ENCODE measurements around the gene PHGDH.
"Not testable (repeated sequence)": the region's sequence is repeated elsewhere in the genome, so short reads cannot be mapped to it uniquely, and the experiment has no call there.

Gene PHGDH

DNA sequence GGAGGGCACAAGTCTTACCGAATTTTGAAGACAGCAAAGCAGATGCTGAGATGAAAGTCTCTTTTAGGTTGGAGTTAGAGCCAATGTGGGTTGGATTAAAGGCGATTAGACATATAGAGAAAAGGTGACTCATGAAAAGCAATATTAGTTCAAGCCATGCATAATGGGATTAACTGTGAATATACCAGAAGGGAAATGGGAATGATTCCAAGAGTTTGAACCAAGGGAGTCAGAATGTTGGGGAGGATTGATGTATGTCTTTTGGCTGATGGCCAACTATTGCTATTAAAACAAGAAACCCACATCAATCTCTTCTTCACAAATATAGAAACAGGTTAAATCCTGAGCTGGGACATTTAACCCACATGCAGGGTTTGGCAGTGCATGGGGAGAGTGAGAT lies 55.8 kb downstream of the PHGDH start:
- no peak for DNase-seq

DNA sequence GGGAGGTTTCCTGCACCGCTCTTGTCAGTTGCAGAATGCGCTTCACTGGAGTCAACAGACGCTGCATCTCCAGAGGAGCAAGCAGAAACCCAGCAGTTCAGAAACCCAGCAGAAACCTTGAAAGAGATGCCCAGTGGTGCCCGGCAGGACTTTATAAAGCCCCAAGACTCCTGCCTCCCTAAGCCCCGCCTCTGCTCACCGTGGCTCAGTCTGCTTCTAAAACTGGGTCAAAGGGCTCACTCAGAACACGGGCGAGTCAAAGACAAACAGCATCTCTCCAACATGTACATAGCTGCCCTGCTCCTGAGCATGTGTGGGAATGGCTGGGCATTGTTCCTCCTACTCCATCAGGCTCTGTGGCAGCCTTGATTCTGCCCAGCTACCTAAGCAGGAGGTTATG lies 57.0 kb downstream of the PHGDH start, which contains the start of gene HMGCS2:
HMGCS2 (minus strand) TSS at position 128 of the 400 bp plus-strand sequence; CDS start at position 67, 61 bp downstream.
- no peak for DNase-seq

DNA sequence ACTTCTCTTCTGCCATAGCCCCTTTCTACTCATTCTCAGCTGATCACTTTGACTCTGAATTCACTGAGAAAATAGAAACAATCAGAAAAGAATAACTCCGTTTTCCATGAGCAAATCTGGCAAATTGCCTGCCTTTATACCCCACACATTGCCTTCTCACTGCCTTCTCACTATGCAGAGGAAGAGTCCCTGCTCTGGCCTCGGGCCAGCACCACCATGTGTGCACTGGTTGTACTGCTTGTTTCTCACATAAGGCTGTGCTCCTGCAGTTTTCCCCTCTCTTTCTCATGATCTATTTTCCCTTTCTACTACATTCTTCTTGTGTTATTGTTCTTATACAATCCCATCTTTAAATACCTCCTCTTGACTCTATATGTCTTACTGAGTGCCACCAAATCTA lies 59.3 kb downstream of the PHGDH start:
- DNase-seq = no peak

DNA sequence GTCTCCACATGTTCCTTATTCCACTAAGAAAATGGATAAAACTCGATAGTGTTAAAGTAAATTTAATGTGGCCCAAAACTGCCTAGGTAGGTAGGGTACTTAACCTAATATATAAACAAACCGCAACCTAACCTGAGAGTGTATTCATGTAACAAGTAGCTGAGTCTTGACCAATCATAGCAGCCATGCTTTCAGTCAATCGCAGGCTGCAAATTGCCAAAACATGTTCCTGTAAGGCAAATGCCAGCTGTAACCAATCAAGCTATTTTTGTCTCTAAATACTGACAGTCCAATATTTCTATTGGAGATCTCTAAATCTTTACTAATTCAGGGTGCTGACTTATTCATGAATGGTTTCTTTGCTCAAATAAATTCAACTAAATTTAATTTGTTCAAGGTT lies 60.0 kb downstream of the PHGDH start:
- DNase-seq = no peak

DNA sequence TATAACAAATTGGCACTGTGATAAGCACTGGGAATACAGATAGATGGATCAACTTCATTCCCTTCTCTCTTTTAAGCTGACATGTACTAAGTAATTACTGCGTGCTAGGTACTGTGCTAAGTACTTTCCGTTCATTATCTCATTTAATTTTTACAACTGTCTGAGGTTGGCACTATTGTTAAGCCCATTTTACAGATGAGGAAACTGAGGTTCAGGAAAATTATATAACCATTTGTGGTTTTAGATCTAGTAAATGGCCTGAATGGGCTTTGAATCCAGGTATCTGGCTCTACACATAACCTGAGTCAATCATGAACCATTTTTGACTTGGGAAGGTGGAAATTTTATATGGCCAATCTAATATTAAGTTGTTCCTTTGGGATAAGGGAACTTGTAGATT lies 60.6 kb downstream of the PHGDH start:
- no peak for DNase-seq

DNA sequence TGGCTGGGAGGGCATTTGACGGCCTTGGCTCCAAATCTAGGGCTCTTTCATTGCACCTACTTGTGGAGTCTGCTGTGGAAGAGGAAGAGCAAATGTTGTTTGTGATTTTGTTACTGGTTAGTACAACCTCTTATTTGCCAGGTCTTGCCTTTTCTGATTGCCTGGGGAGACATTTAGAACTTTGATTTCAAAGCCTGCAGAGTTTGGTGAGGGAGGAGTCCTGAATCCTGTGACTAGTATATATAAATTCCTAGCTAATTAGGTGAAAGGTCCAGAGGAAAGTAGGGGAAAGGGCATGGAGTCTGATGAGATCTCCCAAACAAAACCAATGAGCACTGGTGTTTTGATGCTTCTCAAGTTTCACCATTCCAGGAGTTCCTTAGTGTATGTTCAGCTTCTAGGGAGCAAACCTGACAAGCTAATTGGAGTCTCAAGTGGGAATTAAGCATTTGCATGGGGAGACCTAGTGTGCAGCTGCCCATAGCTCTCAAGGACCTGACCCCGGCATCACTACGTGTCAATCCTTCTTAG lies 62.0 kb downstream of the PHGDH start:
- DNase-seq = no peak

DNA sequence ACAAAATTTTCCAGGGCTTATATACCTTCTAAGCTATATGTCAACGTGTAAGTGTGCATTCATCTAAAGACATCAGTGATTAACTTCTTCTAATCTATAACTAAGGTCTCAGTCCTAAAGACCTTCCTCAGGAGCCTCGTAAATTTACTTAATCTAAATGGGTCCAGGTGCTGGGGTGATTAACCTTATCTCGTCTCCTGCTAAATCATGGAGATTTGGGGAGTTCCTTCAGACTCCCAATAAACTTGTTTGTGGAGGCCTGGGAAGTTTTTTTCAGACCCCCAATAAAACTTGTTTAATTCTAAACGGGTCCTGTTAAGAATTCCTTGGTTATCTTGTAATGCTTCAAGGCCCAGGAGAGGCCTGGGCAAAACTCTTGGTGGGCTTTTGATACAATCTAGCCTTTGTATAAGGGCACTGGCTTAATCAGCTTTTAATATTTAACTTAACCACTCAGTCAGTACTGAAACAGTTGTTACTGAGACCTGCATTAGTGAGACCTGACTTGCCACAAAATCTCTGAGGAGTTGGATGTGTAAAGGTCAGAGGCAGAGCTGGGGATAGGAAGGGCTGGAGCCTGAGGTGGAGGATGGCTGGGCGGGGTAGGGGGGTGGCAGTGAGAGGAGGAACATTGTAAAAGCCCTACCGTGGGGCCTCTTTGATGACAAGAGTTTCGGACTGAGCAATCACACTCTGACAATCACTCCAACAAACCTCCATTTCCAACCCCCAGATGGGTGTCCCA lies 63.2 kb downstream of the PHGDH start:
- DNase-seq = no peak

DNA sequence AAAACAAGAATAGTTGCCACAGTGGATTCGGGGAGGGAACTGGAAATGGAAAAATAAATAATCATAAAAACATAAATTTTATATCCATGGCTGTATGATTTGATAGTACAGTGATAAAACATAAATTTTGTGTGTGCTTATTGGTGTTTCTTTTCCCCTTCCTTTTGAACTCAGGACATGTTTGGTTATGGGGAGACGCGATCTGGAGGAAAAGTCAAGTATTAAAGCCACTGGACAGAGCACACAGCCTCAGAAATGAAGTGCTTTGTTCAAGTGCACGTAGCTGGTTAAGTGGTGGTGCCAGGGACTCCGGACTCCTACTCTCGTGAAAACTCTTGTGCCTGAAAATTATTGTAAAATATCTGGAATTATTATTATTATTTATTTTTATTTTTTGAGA lies 66.6 kb downstream of the PHGDH start:
- DNase-seq = no peak

DNA sequence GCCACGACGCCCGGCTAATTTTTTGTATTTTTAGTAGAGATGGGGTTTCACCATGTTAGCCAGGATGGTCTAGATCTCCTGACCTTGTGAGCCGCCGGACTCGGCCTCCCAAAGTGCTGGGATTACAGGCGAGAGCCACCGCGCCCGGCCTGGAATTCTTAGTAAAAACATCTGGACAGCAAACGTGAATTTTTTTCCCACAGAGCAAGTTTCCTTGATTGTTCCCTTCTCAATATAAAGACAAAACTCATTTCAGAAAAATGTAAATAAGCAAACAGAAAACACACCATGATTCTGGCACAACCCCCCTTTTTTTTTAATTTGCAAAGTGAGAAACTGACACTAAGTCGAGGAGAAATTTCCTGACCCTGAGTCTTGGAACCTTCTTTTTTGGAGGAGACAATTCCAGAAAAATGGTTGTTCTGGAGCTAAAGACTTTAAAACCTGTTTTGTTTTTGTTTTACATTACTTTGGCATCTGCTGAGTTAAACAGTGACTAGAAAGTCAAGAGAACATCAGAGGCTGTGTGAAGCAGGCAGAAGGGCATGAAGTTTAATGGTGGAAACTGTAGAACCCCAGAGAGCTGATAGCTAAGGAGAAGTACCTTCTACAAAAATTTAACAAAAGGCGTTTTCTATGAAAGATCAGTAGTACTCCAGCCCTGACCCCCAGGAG lies 67.3 kb downstream of the PHGDH start:
- no peak for DNase-seq

DNA sequence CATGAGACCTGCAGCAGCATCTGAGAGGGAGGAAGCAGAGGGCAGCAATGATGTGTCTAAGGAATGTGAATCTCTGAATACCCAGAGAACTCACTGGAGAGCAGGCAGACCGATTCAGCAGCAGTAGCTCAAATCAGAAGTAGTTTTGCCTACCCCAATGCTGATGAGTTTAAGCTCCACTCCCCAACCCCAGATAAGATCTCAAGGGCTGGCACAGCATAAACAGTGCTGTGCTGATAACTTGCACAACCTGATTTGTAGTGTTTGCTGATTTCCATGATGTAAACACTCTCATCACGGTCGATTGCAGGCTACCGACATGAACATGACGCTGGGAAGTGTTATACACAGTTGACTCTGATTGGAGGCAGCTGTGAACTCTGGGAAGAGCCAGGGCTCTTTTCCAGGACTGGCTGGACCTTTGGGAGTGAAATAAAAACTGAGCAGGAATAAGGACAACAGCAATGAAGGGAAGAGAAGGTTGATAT lies 68.2 kb downstream of the PHGDH start:
- DNase-seq = no peak

DNA sequence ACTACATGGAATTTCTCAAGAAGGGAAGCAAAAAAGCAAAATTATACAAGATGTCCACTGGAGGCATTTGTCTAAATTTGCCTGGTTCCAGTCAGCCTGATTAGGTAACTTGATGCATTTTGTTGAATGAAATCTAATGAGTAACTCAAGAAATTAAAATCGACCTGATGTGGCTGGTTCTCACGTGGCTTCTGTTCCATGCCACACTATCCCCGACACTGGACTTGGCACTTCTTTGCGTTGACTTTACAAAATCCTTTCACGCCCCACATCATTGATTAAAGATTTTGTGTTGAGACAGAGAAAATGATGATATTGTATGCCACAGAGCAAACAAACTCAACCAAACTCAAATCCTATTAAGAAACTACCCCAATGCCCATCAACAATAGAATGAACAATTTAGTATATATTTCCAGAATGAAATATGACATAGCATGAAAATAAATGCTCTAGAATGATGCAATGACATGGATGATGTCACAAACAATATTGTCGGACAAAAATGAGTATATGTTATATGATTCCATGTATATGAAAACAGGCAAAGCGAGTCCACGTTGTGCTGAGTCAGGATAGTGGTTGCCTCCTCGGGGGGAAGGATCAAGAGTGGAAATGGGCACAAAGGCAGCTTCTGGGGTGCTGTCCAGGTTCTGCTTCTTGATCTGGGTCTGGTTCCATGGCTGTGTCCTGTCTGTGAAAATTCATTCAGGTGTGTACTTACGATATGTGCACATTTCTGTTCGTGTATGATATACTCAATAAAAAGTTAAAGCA lies 69.9 kb downstream of the PHGDH start:
- DNase-seq = no peak

DNA sequence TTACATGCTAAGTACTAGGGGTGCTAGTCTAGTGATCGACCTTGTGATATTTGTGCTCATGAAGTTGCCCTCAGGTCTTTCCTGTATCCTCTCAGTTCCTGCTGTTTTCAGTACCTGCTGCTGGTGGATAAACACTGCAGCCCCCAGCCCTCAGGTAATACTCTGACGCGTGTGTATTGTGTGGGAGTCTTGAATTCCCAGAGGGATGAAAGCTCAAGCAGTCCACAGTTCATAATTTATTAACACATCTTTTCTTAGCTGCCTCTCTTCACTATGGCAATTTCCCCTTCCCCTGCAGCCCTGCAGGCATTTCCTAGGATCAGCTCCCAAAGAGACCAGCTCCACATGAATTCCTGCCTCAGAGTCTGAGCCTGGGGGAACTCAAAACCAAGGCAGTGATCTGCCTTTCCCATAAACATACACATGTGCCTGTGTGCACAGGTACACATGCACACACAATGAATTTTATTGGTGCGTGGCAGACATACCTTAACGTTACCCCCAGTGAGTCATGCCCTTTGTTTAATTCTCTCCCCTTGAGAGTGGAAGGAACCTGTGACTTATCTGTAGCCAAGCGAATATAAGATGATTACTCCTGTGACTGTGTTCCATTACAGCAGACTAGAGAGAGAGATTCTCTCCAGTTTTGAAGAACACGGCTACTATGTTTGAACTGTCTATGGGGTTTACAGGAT lies 71.0 kb downstream of the PHGDH start:
- no peak for DNase-seq

DNA sequence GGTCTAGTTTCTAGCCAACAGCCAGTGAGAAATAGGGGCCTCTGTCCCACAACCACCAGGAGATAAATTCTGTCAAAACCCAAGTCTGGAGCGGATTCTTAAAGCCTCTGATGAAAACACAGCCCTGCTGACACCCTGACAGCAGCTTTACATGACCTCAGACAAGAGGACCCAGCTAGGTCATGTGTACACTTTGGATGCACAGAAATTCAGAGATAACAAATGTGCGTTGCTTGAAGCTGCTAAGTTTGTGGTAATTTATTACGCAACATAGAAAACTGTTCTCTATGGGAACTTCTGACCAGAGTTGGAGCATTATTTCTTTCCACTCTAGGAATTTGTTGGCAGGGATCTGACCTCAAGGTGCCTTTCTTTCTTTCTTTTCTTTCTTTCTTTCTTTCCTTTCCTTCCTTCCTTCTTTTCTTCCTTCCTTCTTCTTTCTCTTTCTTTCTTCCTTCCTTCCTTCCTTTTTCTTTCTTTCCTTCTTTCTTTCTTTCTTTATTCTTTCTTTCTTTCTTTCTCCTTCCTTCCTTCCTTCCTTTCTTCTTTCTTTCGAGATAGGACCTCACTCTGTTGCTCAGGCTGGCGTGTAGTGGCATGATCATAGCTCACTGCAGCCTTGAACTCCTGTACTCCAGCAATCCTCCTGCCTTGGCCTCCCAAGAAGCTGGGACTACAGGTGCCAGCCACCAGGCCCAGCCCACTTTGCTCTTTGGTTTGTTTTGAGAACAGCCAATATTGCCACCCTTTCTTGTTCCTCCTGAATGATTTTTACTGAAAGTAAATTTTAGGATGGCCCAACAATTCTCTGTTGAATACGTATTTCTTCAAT lies 71.8 kb downstream of the PHGDH start:
- DNase-seq = no peak

DNA sequence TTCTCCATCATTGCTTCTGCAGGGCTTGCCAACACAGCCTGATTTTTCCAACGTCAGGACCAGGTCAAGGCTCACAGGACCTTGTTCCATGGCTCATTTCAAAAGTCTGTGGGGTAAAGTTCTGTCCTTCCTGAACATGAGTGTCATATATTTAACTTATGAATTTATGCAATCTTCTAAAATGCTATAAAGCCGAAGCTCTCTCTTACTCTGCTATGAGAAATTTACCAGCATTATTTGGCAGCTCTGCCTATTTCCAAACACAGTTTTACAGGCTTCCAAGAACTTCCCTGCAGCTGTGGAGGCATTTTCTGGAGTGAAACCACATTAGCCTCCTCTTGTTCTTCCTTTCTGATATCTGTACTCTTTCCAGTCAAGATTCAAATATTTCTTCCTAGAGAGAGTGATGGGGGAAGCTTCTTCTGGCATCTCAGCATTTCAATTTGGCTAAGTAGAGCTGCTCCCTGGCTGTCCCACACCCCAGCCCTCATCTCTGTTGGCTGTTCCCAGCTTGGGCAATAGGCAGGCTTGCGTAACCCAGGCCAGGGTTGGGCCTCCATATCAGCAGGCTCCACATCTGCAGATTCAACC lies 72.6 kb downstream of the PHGDH start:
- DNase-seq = no peak

DNA sequence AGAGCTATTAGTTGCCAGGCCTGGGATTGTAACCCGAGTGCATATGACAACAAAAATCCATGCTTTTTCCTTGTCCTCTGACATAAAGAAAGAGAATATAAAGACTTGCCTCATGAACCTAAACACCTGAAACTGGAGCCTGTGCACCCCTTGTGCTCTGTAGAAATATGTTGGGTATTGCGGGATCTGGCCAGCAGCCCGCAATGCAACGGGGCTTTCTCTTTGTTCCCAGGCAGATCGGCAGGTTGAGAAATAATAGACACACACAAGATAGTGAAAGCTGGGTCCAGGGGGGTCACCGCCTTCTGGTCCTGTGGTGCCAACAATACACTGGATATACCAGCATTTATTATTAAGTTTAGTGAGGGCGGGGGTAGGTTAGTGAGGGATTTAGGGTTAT lies 74.3 kb downstream of the PHGDH start:
- DNase-seq = not testable (repeated sequence)

DNA sequence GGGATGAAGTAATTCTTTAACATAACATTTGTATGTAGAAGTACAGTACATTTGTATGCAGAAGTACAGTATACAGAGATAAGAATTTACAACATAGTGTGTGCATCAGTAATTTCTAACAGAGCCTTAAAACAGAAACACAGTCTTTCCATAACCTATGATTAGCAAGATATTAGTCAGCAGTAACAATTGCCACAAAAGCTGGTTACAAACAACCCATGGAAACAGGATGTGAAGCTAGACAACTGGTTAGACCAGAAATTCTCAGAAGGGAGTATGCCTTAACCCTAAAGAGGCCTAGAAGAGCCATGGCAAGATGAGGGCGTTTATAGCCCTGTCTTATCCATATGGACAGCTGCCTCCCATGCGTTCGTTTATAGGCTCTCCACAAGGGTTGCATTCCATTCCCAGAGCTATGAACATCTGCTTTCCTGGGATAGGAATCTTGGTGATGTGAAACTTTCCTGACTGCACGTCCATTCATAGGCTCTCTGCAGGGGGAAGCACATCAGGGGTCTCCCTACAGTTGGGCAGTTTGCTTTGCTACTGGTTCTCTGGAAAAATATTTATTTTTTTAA lies 74.8 kb downstream of the PHGDH start:
- DNase-seq = not testable (repeated sequence)

DNA sequence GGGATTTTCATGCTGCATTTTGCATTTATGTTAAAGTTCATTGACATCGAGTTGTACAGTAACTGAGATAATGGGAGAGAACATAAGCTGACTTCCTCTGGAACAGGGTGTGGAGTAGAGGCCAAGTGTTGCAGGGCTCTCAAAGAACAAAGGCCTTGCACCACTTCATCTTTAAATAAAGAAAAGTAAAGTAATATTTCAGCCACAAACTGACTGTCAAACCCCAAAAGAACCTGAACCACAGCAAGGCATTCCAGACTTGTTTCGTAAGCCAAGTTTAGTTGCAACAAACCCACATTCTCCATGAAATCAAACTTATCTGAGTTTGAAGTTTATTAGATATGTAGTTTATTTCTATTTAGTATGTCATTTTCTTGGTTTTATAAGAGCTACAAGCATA lies 76.0 kb downstream of the PHGDH start:
- DNase-seq = no peak

DNA sequence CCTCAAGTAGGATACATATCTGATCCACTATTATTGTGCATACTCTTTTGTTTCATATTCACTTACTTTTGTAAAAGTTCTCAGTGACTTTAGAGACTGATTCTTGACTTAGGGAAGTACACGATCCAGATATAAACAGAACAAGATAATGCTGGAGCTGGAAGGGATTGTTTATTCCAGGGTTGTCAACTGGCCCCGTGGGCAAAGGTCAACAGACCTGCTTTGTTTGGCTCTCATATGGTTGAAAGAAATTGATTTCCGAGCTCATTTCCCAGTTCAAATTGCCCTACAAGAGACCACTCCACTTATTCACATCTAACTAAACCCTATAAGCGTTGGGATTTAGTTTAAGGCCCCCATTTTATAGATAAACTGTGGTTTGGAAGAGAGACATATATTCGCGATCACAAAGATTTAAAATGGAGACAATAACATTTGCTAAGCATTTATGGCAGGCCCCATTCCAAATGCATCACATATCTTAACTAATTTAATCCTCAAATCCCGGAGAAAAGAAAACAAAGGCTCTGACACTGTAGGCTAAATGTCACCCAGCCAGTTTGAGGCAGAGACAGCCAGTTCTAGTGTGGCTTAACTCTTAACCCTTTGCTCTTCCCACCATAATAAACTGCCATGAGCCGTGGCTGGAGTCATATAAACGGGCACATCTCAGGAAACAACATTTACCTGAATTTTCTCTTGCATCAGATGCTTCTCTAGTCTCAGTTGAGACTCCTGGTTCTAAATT lies 78.9 kb downstream of the PHGDH start:
- DNase-seq = no peak

DNA sequence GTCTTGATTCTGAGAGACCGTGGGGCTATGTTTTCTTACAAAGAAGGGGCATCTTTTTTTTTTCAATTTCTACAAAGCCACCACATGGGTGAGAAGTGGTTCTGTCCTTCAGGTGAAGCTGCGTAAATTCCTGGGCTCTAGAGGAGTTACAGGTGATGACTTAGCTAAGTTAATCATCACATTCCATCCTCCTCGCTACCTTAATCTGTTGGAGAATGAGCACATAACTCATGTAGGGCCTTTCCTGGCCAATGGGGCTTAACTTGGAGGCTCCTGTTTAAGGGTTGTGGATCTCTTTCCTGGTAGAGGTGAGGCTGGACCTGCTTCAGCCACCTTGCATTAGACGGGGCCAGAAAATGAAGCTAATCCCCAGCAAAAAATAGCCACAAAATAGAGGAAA lies 79.6 kb downstream of the PHGDH start:
- DNase-seq = no peak

All from CD4-positive, alpha-beta T cell treated with Interleukin-17A for 4 hours (primary cell).